Small intestine (tissue), 7 donors: ENCODE measurements around the gene G6PC2. TPM values are rescaled to one million over a fixed set of nuclear protein-coding genes. Genes with fewer than 3 reads are reported as not detected.

Experiments
- DNase-seq, 2 donors: peaks; one replicate each; pipeline versions ENCODE4 v3.0.0 to v3.0.0-alpha.2; 2013
- FAIRE-seq: peaks from 2 replicates; lab custom pipeline; 2012; peaks lifted over from hg19 to GRCh38; lab: Jason Lieb, UNC
- H3K27ac ChIP-seq, 3 donors: one replicate each; pipeline ENCODE4 v1.5.1; 2013; ENCODE audit warnings: low read length in 2 of 3, mild to moderate bottlenecking in 2 of 3, control low read depth in 1 of 3, inconsistent platforms in 1 of 3, low read depth in 1 of 3, moderate library complexity in 1 of 3
- H3K27me3 ChIP-seq, 3 donors: one replicate each; pipeline ENCODE4 v1.6.1; 2013; ENCODE audit warnings: low read length in 3 of 3, inconsistent platforms in 1 of 3; ENCODE audit not compliant: control insufficient read depth in 3 of 3, insufficient read depth in 3 of 3
- H3K36me3 ChIP-seq, 3 donors: one replicate each; pipeline ENCODE4 v1.6.1; 2013; ENCODE audit warnings: low read length in 3 of 3, inconsistent platforms in 1 of 3, low read depth in 1 of 3, mild to moderate bottlenecking in 1 of 3, moderate library complexity in 1 of 3; ENCODE audit not compliant: control insufficient read depth in 3 of 3, insufficient read depth in 2 of 3
- H3K4me1 ChIP-seq, 3 donors: one replicate each; pipeline ENCODE4 v1.6.1; 2013; ENCODE audit warnings: low read length in 2 of 3, inconsistent platforms in 1 of 3, low read depth in 1 of 3, mild to moderate bottlenecking in 1 of 3, moderate library complexity in 1 of 3; ENCODE audit not compliant: control insufficient read depth in 3 of 3, insufficient read depth in 2 of 3
- H3K4me3 ChIP-seq, 3 donors: one replicate each; pipeline ENCODE4 v1.5.1; 2013; ENCODE audit warnings: low read length in 3 of 3, control low read depth in 1 of 3, inconsistent platforms in 1 of 3, low read depth in 1 of 3, mild to moderate bottlenecking in 1 of 3, moderate library complexity in 1 of 3
- H3K9me3 ChIP-seq, 2 donors: one replicate each; pipeline ENCODE4 v1.6.1; 2013; ENCODE audit warnings: low read depth in 1 of 2, low read length in 1 of 2; ENCODE audit not compliant: control insufficient read depth in 2 of 2, insufficient read depth in 1 of 2
- WGBS, 3 donors: extraction: QIAGEN DNeasy Blood & Tissue Kit; methylation state at CpG; one replicate each; pipeline ENCODE4 v1.1.7; 2013; 5-methylcytosine and 5-hydroxymethylcytosine counted together
- polyA plus RNA-seq, 4 donors: library from polyadenylated mRNA; stranded (reverse) in 3 of 4; unstranded in 1 of 4; fragments of 200-250 nt in 3 of 4; fragments of 120-200 nt in 1 of 4; gene quantifications; one replicate each; pipeline versions ENCODE4 v1.2.1 to v1.2.3, GENCODE V29; 2013
- donor health status: healthy with polysubstance abuse.
- donor health status: control.
- donor health status: control.
- donor health status: Bipolar disorder and iron deficiency.
- donor health status: healthy.

The G6PC2 gene
- polyA plus RNA-seq, 4 donors: 0.12 TPM; not detected in 3

GRCh38 chr2:168941297-168941696, 40.2 kb downstream of the G6PC2 start:
- FAIRE-seq: no peak
- H3K27ac ChIP-seq: no peak overlapping the region
- no peaks in the 10 kb centered on the region for H3K27me3 ChIP-seq
- DNase-seq: no peak
- H3K36me3 ChIP-seq: no peaks in the 10 kb centered on the region
- no peak overlapping the region for H3K4me3 ChIP-seq
- H3K9me3 ChIP-seq: no peaks in the 10 kb centered on the region
- no peaks in the 10 kb centered on the region for H3K4me1 ChIP-seq

- no peak overlapping the region for H3K27ac ChIP-seq
- 71 to 79% (median 77%) methylated on average over 3 of the region's 3 CpGs for WGBS, 3 donors
- no peaks in the 10 kb centered on the region for H3K36me3 ChIP-seq
- DNase-seq (no peak), FAIRE-seq (no peak)
- no peaks in the 10 kb centered on the region for H3K4me1 ChIP-seq
- no peaks in the 10 kb centered on the region for H3K27me3 ChIP-seq
- H3K9me3 ChIP-seq: no peaks in the 10 kb centered on the region
- H3K4me3 ChIP-seq: no peak overlapping the region
Observed at GRCh38 chr2:168944065-168944464, 43.0 kb downstream of the G6PC2 start.

GRCh38 chr2:168945508-168945907, 44.4 kb downstream of the G6PC2 start:
- H3K27me3 ChIP-seq: no peaks in the 10 kb centered on the region
- DNase-seq: no peak
- no peaks in the 10 kb centered on the region for H3K9me3 ChIP-seq
- 38 to 61% (median 42%) methylated on average over 4 of the region's 4 CpGs for WGBS, 3 donors
- FAIRE-seq: no peak
- no peaks in the 10 kb centered on the region for H3K4me1 ChIP-seq
- no peak overlapping the region for H3K27ac ChIP-seq
- no peaks in the 10 kb centered on the region for H3K36me3 ChIP-seq
- no peak overlapping the region for H3K4me3 ChIP-seq

- H3K36me3 ChIP-seq: no peaks in the 10 kb centered on the region
- DNase-seq (peak in 1 of 2 donors; percentile 11), FAIRE-seq (no peak)
- H3K4me3 ChIP-seq: no peak overlapping the region
- 56 to 58% (median 57%) methylated on average over 6 of the region's 6 CpGs for WGBS, 3 donors
- H3K27me3 ChIP-seq: no peaks in the 10 kb centered on the region
- H3K4me1 ChIP-seq: no peaks in the 10 kb centered on the region
- H3K9me3 ChIP-seq: no peaks in the 10 kb centered on the region
- no peak overlapping the region for H3K27ac ChIP-seq
Observed at GRCh38 chr2:168948621-168949212, 47.6 kb downstream of the G6PC2 start.

GRCh38 chr2:168949324-168949723, 48.2 kb downstream of the G6PC2 start:
- no peaks in the 10 kb centered on the region for H3K4me1 ChIP-seq
- 97 to 98% (median 97%) methylated on average over 1 of the region's 1 CpG for WGBS, 3 donors
- FAIRE-seq: no peak

GRCh38 chr2:168951871-168952270, 50.8 kb downstream of the G6PC2 start:
- H3K27me3 ChIP-seq: no peaks in the 10 kb centered on the region
- no peaks in the 10 kb centered on the region for H3K4me1 ChIP-seq
- DNase-seq: no peak
- H3K36me3 ChIP-seq: no peaks in the 10 kb centered on the region
- no peak overlapping the region for H3K27ac ChIP-seq
- no peak for FAIRE-seq
- peaks cover 0 to 9% of the 10 kb centered on the region in 2 donors for H3K9me3 ChIP-seq
- WGBS, 3 donors: 85 to 93% (median 92%) methylated on average over 1 of the region's 1 CpG
- H3K4me3 ChIP-seq: no peak overlapping the region

More at GRCh38 chr2:168949324-168949723, 48.2 kb downstream of the G6PC2 start:
- Histone ChIP-seq H3K36me3 (no peaks in the 10 kb centered on the region), H3K4me3 (no peak overlapping the region), H3K27ac (no peak overlapping the region), H3K9me3 (no peaks in the 10 kb centered on the region), H3K27me3 (no peaks in the 10 kb centered on the region)
- no peak for DNase-seq

- WGBS, 3 donors: 86 to 93% (median 92%) methylated on average over 1 of the region's 1 CpG
- H3K27ac ChIP-seq: no peak overlapping the region
- H3K27me3 ChIP-seq: no peaks in the 10 kb centered on the region
- FAIRE-seq: peak; percentile 36
- H3K4me1 ChIP-seq: no peaks in the 10 kb centered on the region
- H3K9me3 ChIP-seq: peaks cover 0 to 9% of the 10 kb centered on the region in 2 donors
- H3K4me3 ChIP-seq: no peak overlapping the region
- no peaks in the 10 kb centered on the region for H3K36me3 ChIP-seq
- no peak for DNase-seq
Observed at GRCh38 chr2:168952424-168952823, 51.3 kb downstream of the G6PC2 start.

GRCh38 chr2:168954256-168954655, 53.2 kb downstream of the G6PC2 start:
- H3K36me3 ChIP-seq: no peaks in the 10 kb centered on the region
- DNase-seq: no peak
- H3K27ac ChIP-seq: no peak overlapping the region
- H3K4me3 ChIP-seq: no peak overlapping the region
- FAIRE-seq: no peak
- no peaks in the 10 kb centered on the region for H3K27me3 ChIP-seq
- H3K4me1 ChIP-seq: no peaks in the 10 kb centered on the region
- H3K9me3 ChIP-seq: peaks cover 0 to 9% of the 10 kb centered on the region in 2 donors

- peaks cover 0 to 9% of the 10 kb centered on the region in 2 donors for H3K9me3 ChIP-seq
- no peak for FAIRE-seq
Observed at GRCh38 chr2:168955321-168955720, 54.2 kb downstream of the G6PC2 start.

More at GRCh38 chr2:168955321-168955720, 54.2 kb downstream of the G6PC2 start:
- no peaks in the 10 kb centered on the region for H3K36me3 ChIP-seq
- H3K27ac ChIP-seq: no peak overlapping the region
- DNase-seq: no peak
- no peaks in the 10 kb centered on the region for H3K4me1 ChIP-seq
- H3K27me3 ChIP-seq: no peaks in the 10 kb centered on the region
- WGBS, 3 donors: 87 to 99% (median 93%) methylated on average over 4 of the region's 4 CpGs
- no peak overlapping the region for H3K4me3 ChIP-seq
